Measurements from ENCODE around the gene NTM. TPM values are rescaled to one million over a fixed set of nuclear protein-coding genes. Genes with fewer than 3 reads are reported as not detected.

NTM gene
- total RNA-seq, 2 experiments from 2014 or later: not detected

DNA sequence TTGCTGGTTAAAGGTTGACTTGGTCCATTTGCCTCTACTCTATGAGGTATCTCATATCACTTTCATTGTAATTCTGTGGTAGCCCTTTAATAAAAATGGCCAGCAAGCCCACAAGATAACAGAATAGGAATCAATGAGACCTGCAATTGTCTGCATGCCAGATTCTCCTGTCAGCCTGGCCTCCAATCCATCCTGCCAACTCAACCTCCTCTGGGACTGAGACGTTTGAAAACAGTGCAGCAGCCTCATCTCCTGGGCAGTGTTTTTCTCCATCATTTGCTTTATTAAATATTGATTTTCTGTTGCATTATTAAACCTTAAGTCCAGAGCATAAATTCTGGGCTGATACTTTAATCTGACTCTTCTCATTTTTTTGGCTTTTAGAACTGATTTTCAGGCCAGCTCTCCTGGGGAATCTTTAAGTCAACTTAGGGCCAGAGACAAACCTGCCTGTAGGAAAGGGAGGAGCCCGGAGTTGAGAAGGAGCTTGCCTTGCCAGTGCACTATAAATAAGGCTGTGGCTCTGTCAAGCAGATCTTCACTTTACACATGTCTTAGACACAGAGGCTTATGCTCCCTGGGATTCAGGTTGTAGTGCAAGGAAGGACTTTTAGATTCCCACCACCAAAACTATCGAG lies 798.0 kb downstream of the NTM start:
- Mint-ChIP-seq H3K9me3 (no peaks in the 10 kb centered on the region), H3K4me3 (no peak overlapping the region), H3K4me1 (ENCODE audit: low read depth) (no peaks in the 10 kb centered on the region), H3K36me3 (ENCODE audit: low read depth) (no peaks in the 10 kb centered on the region), H3K27me3 (no peaks in the 10 kb centered on the region), H3K27ac (no peak overlapping the region)
- intact Hi-C loops (cut with micrococcal nuclease): no loop called here
- DNase-seq (no peak), ATAC-seq (no peak)
- ChIA-PET POLR2A (no interaction called here), CTCF (no interaction called here)
- no peak for TF ChIP-seq CTCF (IDR thresholded peaks at IDR 0.05)

DNA sequence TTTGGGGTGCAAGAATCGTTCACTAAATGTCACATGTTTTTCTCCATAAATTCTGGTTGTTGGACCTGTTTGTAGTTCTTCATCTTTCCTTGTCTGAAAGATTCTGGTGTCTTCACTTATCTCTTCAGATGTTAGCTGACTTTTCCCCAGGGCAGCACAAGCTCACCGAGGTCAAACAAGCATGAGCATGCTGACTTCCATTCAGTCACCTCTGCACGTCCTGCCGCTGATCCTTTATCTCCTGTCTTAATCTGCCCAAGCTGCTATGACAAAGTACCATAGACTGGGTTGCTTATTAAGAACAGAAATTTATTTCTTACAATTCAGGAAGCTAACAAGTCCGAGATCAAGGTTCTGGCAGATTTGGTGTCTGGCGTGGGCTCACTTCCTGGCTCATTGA lies 800.6 kb downstream of the NTM start:
- peaks cover 2% of the 10 kb centered on the region for H3K9me3 Mint-ChIP-seq
- DNase-seq: no peak
- no peak for TF ChIP-seq CTCF (IDR thresholded peaks at IDR 0.05)
- POLR2A ChIA-PET: no interaction called here
- no peak overlapping the region for H3K27ac Mint-ChIP-seq
- intact Hi-C loops (cut with micrococcal nuclease): no loop called here
- no peaks in the 10 kb centered on the region for H3K36me3 Mint-ChIP-seq (ENCODE audit: low read depth)
- no peak for ATAC-seq
- CTCF ChIA-PET: interaction anchor here (1.9 kb wide), 1 partner anchor 44 kb away, joined by 4 read pairs; no protein-coding TSS in a partner anchor
- no peak overlapping the region for H3K4me3 Mint-ChIP-seq
- H3K4me1 Mint-ChIP-seq (ENCODE audit: low read depth): no peaks in the 10 kb centered on the region
- H3K27me3 Mint-ChIP-seq: peaks cover 6% of the 10 kb centered on the region

DNA sequence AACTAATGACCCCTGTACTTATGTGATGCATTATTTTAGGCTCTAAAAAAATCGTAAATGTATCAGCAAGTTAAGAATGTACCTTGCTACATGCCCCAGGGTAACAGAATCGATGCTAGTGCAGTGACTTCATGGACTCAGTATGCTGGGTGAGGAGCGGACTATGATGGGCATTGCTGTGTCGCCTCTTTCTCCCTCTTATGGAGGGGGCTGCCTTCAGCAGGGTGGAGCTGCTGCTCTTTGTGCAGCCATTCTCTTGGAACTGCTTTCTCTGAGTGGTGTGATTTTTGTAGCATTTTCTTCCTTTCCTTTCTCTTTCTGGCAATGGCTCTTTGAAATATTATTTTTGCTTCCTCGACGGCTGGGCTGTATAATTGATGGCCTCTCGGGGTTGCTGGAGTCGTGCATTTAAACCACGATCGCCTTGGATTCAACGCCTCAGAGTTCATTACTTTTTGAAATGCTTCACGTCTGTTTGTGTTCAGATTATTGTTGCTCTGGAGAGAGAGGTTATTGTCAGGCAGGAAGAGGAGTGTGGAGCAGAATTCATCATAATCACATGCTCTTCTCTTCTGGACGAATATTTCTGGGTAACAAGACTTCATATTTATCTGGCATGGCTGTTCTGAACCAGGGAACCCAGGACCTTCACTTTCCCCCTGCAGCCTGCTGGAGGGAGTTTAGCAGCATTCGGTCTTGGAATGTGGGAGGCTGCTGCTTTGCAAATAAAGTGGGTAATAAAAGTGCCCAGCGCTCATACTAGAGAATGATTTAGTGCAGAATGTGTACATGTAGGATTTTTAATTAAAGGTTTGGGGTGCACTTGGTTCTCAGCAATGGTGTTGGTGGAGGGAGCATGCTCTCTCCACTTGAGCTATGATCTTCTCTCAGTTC lies 804.2 kb downstream of the NTM start:
- H3K4me1 Mint-ChIP-seq (ENCODE audit: low read depth): no peaks in the 10 kb centered on the region
- H3K27me3 Mint-ChIP-seq: peaks cover 7% of the 10 kb centered on the region
- no peak overlapping the region for H3K4me3 Mint-ChIP-seq
- intact Hi-C loops (cut with micrococcal nuclease): no loop called here
- ATAC-seq (no peak), DNase-seq (no peak)
- ChIA-PET POLR2A (interaction anchor here (0.6 kb wide), 1 partner anchor 170 kb away, joined by 3 read pairs; no protein-coding TSS in a partner anchor), CTCF (no interaction called here)
- TF ChIP-seq CTCF (IDR thresholded peaks at IDR 0.05): no peak
- H3K36me3 Mint-ChIP-seq (ENCODE audit: low read depth): no peaks in the 10 kb centered on the region
- no peak overlapping the region for H3K27ac Mint-ChIP-seq
- peaks cover 3% of the 10 kb centered on the region for H3K9me3 Mint-ChIP-seq

DNA sequence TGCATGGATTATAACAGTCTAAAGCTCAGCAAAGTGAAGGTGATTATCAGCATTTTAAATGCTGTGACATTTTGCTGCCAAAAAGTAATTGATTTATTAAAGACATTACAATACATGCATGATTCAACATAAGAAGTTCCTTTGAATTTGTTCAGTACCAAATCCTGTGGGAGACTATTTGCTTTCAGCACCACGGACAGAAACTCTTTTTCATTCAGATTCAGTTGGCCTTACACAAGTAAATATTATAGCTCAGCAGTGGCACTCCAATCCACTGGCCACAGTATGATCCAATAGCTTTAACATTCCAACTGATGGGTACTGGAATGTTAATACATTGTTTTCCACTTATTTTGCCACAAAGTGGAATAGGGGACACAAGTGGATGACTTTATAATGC lies 806.7 kb downstream of the NTM start:
- ChIA-PET CTCF (no interaction called here), POLR2A (no interaction called here)
- ATAC-seq (no peak), DNase-seq (no peak)
- Mint-ChIP-seq H3K27ac (no peak overlapping the region), H3K9me3 (peaks cover 3% of the 10 kb centered on the region), H3K4me1 (ENCODE audit: low read depth) (no peaks in the 10 kb centered on the region), H3K4me3 (no peak overlapping the region), H3K36me3 (ENCODE audit: low read depth) (no peaks in the 10 kb centered on the region), H3K27me3 (peaks cover 7% of the 10 kb centered on the region)
- TF ChIP-seq CTCF (IDR thresholded peaks at IDR 0.05): no peak
- intact Hi-C loops (cut with micrococcal nuclease): no loop called here

DNA sequence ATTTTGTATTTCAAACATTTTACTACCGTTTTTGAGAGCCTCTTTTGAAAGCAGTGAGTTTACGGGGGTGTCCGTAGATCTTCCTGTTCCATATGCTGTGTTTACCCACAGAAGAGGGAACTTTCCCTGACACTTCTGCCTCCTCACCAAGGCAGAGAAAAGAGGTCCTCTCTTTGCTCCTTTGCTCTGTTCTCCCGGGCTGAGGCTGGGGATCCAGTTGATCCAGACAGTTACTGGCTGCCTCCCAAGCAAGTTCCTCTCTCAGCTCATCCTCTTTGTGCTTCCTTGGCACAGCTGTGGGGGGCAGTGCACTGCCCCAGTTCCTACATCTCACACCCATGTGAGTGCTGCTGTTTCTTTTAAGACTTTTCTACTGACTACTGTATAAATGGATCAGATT lies 813.7 kb downstream of the NTM start:
- Mint-ChIP-seq H3K27ac (no peak overlapping the region), H3K4me3 (no peak overlapping the region), H3K36me3 (ENCODE audit: low read depth) (no peaks in the 10 kb centered on the region), H3K27me3 (peaks cover 1% of the 10 kb centered on the region), H3K4me1 (ENCODE audit: low read depth) (no peaks in the 10 kb centered on the region), H3K9me3 (no peaks in the 10 kb centered on the region)
- POLR2A ChIA-PET: no interaction called here
- no peak for TF ChIP-seq CTCF (IDR thresholded peaks at IDR 0.05)
- ATAC-seq: no peak
- CTCF ChIA-PET: no interaction called here
- no peak for DNase-seq
- intact Hi-C loops (cut with micrococcal nuclease): no loop called here
